ENCODE data around the gene CBX3. TPM values are rescaled to one million over a fixed set of nuclear protein-coding genes. Genes with fewer than 3 reads are reported as not detected.

Gene CBX3
- total and polyA plus RNA-seq, 2 of the 13 experiments (the other 11 are each of a cell fraction or from before 2014, with no cell fraction given) = 53.9 to 249 TPM

GRCh38 chr7:26200444-26201246 lies 900 bp upstream of the CBX3 start, which contains the start of gene HNRNPA2B1 (continued):
- no peak for TF ChIP-seq HIC2 (CRISPR knock-in tag; IDR thresholded peaks at IDR 0.05; ENCODE audit: low read depth)
- peak; percentile 76; the same call in 1 of the 2 replicates for TF ChIP-seq ZNF788 (CRISPR knock-in tag; IDR thresholded peaks at IDR 0.05; ENCODE audit: borderline replicate concordance)
- no peak for TF ChIP-seq JUND (CRISPR knock-in tag; IDR thresholded peaks at IDR 0.05)
- TF ChIP-seq SNAPC2 (CRISPR knock-in tag; IDR thresholded peaks at IDR 0.05) = peak; percentile 54; the same call in 1 of the 2 replicates
- 0 out of 2 replicates have a peak, but pooled peaks have one; percentile 79 for TF ChIP-seq ZBTB44 (CRISPR knock-in tag; IDR thresholded peaks at IDR 0.05)
- peak; percentile 55; the same call in 1 of the 2 replicates for TF ChIP-seq FOXA3 (CRISPR knock-in tag; IDR thresholded peaks at IDR 0.05)
- peak; percentile 45; the same call in 1 of the 2 replicates for TF ChIP-seq ZNF724P (CRISPR knock-in tag; IDR thresholded peaks at IDR 0.05; ENCODE audit: borderline replicate concordance)
- TF ChIP-seq PTBP1 (IDR thresholded peaks at IDR 0.05; ENCODE audit: low read depth, low read length, poor library complexity, severe bottlenecking) = no peak
- TF ChIP-seq ZFP62 (CRISPR knock-in tag; IDR thresholded peaks at IDR 0.05) = no peak
- TF ChIP-seq ZNF354B (CRISPR knock-in tag; IDR thresholded peaks at IDR 0.05) = no peak
- TF ChIP-seq ZNF589 (CRISPR knock-in tag; conservative IDR thresholded peaks at IDR 0.05) = no peak
- no peak for TF ChIP-seq YY1 (IDR thresholded peaks at IDR 0.05; ENCODE audit: insufficient read depth, insufficient replicate concordance, low read depth, low read length)
- TF ChIP-seq, protein P1, sequence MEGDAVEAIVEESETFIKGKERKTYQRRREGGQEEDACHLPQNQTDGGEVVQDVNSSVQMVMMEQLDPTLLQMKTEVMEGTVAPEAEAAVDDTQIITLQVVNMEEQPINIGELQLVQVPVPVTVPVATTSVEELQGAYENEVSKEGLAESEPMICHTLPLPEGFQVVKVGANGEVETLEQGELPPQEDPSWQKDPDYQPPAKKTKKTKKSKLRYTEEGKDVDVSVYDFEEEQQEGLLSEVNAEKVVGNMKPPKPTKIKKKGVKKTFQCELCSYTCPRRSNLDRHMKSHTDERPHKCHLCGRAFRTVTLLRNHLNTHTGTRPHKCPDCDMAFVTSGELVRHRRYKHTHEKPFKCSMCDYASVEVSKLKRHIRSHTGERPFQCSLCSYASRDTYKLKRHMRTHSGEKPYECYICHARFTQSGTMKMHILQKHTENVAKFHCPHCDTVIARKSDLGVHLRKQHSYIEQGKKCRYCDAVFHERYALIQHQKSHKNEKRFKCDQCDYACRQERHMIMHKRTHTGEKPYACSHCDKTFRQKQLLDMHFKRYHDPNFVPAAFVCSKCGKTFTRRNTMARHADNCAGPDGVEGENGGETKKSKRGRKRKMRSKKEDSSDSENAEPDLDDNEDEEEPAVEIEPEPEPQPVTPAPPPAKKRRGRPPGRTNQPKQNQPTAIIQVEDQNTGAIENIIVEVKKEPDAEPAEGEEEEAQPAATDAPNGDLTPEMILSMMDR (CRISPR knock-in tag; IDR thresholded peaks at IDR 0.05) = peak; percentile 12; the same call in 1 of the 2 replicates
- no peak; the same call in 1 of the 2 replicates for TF ChIP-seq KLF9 (CRISPR knock-in tag; IDR thresholded peaks at IDR 0.05; ENCODE audit: low read depth)
- TF ChIP-seq ONECUT2 (CRISPR knock-in tag; IDR thresholded peaks at IDR 0.05) = peak; percentile 46; the same call in 1 of the 2 replicates
- peak; percentile 74; the same call in 1 of the 2 replicates for TF ChIP-seq ZNF124 (CRISPR knock-in tag; IDR thresholded peaks at IDR 0.05)
- TF ChIP-seq MIXL1 (CRISPR knock-in tag; IDR thresholded peaks at IDR 0.05) = peak; percentile 25; the same call in 1 of the 2 replicates
- TF ChIP-seq TCF7L2 (IDR thresholded peaks at IDR 0.05; ENCODE audit: low read depth, low read length) = no peak
- TF ChIP-seq FOXK2 (IDR thresholded peaks at IDR 0.05) = no peak
- TF ChIP-seq PAF1 (CRISPR knock-in tag; IDR thresholded peaks at IDR 0.05) = no peak; the same call in 1 of the 2 replicates
- TF ChIP-seq ZNF251 (CRISPR knock-in tag; IDR thresholded peaks at IDR 0.05) = no peak
- TF ChIP-seq RFX3 (CRISPR knock-in tag; IDR thresholded peaks at IDR 0.05) = no peak
- 0 out of 2 replicates have a peak, but pooled peaks have one; percentile 19 for TF ChIP-seq ZMAT3 (CRISPR knock-in tag; conservative IDR thresholded peaks at IDR 0.05)
- peak; percentile 92 for TF ChIP-seq ZNF605 (CRISPR knock-in tag; IDR thresholded peaks at IDR 0.05)
- TF ChIP-seq, protein P2, sequence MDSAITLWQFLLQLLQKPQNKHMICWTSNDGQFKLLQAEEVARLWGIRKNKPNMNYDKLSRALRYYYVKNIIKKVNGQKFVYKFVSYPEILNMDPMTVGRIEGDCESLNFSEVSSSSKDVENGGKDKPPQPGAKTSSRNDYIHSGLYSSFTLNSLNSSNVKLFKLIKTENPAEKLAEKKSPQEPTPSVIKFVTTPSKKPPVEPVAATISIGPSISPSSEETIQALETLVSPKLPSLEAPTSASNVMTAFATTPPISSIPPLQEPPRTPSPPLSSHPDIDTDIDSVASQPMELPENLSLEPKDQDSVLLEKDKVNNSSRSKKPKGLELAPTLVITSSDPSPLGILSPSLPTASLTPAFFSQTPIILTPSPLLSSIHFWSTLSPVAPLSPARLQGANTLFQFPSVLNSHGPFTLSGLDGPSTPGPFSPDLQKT (CRISPR knock-in tag; IDR thresholded peaks at IDR 0.05; ENCODE audit: borderline replicate concordance) = no peak

Data from HepG2 (cell line).